GM23248 (cell line): ENCODE results near the gene RNASE8.

Source experiments
- EZH2 ChIP-seq: fragments of 200-600 bp; sonication (generic); IDR thresholded peaks from 2 replicates; pipeline ENCODE4 v1.6.1; 2018; ENCODE audit warnings: antibody characterized with exemption, mild to moderate bottlenecking; ENCODE audit not compliant: insufficient read depth, poor library complexity, severe bottlenecking
- EZH2phosphoT487 ChIP-seq: fragments of 200-600 bp; sonication (generic); IDR thresholded peaks from 2 replicates; pipeline ENCODE4 v1.6.1; 2018; ENCODE audit warnings: antibody characterized with exemption, moderate library complexity, mild to moderate bottlenecking, low read depth; ENCODE audit not compliant: insufficient read depth

DNA sequence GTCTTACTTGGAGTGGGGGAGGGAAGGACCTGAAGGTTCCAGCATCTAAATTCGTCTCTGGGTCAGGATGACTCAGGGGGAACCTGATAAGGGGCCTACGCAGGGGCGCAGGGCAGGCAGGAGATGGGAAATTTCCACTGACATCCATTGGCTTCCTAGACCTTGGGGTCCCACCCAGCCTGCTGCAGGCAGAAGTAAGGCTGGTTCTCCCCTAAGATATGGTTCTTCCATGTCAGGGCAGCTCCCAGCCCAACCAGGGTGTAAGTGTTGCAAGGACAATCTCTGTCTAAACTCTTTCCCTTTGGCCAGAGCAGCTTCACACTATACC lies 30.7 kb upstream of the RNASE8 start:
- TF ChIP-seq EZH2 = no peak
- no peak for TF ChIP-seq EZH2phosphoT487
